COLO829 (cell line): Measurements from ENCODE around the gene HMGXB3.
"Not testable (repeated sequence)": the region's sequence is repeated elsewhere in the genome, so short reads cannot be mapped to it uniquely, and the experiment has no call there.

Source experiments
- DNase-seq: peaks from one replicate; pipeline ENCODE4 v3.0.0; 2012; ENCODE audit warnings: low spot score

Gene HMGXB3

GRCh38 chr5:150068961-150069645, 68.6 kb downstream of the HMGXB3 start:
- DNase-seq = no peak

- no peak for DNase-seq
Observed at GRCh38 chr5:150069672-150070627, 69.4 kb downstream of the HMGXB3 start.

- DNase-seq = no peak
Observed at GRCh38 chr5:150070821-150071220, 70.3 kb downstream of the HMGXB3 start.

- DNase-seq = no peak
Observed at GRCh38 chr5:150073086-150073625, 72.6 kb downstream of the HMGXB3 start.

GRCh38 chr5:150073677-150074076, 73.1 kb downstream of the HMGXB3 start:
- DNase-seq = no peak

- DNase-seq = no peak
Observed at GRCh38 chr5:150075233-150075632, 74.7 kb downstream of the HMGXB3 start.

GRCh38 chr5:150075806-150076205, 75.3 kb downstream of the HMGXB3 start:
- no peak for DNase-seq

GRCh38 chr5:150077060-150077459, 76.5 kb downstream of the HMGXB3 start:
- DNase-seq = no peak

GRCh38 chr5:150077996-150078801, 77.7 kb downstream of the HMGXB3 start:
- DNase-seq = no peak

GRCh38 chr5:150078802-150079689, 78.5 kb downstream of the HMGXB3 start:
- no peak for DNase-seq

GRCh38 chr5:150079909-150080461, 79.4 kb downstream of the HMGXB3 start:
- no peak for DNase-seq

GRCh38 chr5:150080696-150081435, 80.3 kb downstream of the HMGXB3 start:
- no peak for DNase-seq

- no peak for DNase-seq
Observed at GRCh38 chr5:150081541-150082283, 81.2 kb downstream of the HMGXB3 start.

GRCh38 chr5:150082374-150082773, 81.8 kb downstream of the HMGXB3 start:
- DNase-seq = no peak

GRCh38 chr5:150082889-150083288, 82.3 kb downstream of the HMGXB3 start:
- DNase-seq = no peak

GRCh38 chr5:150084754-150085153, 84.2 kb downstream of the HMGXB3 start:
- DNase-seq = not testable (repeated sequence)

- DNase-seq = no peak
Observed at GRCh38 chr5:150085191-150085912, 84.8 kb downstream of the HMGXB3 start.

- DNase-seq = no peak
Observed at GRCh38 chr5:150085950-150086715, 85.6 kb downstream of the HMGXB3 start, which contains the start of gene CSF1R. Gene CSF1R (minus strand): TSS chr5:150086554. CDS start chr5:150086427, 127 bp downstream.
